Inferior parietal cortex (tissue), 1 donor: ENCODE results near the gene CCHCR1.
"Not testable (repeated sequence)": the region's sequence is repeated elsewhere in the genome, so short reads cannot be mapped to it uniquely, and the experiment has no call there.

Source experiments
- DNase-seq: peaks from one replicate; pipeline ENCODE4 v3.0.0-alpha.2; 2016; ENCODE audit errors: extremely low spot score

Gene CCHCR1

GRCh38 chr6:31157513-31158139 lies at the start of gene CCHCR1:
CCHCR1 (minus strand) TSS chr6:31157802; CDS start chr6:31157600, 202 bp downstream.
- DNase-seq, result no peak

- DNase-seq, result no peak
These were observed 48.0 kb upstream of the CCHCR1 start for GRCh38 chr6:31205638-31206037.

- DNase-seq, result no peak
These were observed 47.1 kb upstream of the CCHCR1 start for GRCh38 chr6:31204751-31205145.

- peak; percentile 22 for DNase-seq
These were observed 45.9 kb upstream of the CCHCR1 start for GRCh38 chr6:31203345-31203979.

DNA sequence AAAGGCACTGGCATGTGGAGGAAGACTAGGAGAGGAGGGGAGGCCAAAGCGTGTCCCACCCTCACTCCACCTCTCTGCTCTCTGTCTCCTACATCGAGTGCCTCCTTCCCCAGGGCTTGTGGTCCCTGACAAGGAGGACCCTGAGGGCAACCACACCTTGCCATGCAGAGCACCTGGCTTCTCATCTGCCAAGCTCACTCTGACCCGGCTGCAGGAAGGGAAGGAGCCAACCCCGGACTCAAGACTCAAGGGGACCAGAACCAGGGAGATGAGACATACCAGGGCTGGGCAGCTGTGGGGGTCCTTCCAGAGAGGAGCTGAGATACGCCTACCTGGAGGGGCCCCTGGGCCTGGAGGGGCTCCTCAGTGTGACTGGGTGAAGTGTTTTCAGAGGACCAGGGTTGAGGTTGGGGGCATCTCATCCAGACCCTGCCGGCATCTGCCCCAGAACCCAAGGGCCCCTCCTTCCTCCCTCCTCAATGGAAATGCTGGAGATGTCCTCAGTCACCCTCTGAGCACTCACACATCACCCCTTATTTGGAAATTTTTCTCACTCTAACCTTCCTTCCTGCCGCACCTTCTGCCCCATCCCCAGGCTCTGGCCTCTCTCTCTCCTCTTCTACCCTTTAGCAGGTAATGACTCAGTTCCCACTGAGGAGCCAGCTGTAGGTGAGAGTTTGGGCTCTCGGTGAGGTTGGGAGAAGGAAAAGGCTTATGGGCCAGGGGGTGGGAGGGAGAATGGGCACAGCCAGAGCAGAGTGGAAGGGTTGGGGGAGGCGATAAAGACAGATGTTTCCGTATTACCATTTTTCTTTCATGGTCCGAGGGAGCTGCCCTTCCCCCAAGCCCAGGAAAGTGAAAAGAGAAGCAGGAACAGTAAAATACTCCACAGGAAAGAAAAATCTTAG lies 44.9 kb upstream of the CCHCR1 start:
- no peak for DNase-seq

DNA sequence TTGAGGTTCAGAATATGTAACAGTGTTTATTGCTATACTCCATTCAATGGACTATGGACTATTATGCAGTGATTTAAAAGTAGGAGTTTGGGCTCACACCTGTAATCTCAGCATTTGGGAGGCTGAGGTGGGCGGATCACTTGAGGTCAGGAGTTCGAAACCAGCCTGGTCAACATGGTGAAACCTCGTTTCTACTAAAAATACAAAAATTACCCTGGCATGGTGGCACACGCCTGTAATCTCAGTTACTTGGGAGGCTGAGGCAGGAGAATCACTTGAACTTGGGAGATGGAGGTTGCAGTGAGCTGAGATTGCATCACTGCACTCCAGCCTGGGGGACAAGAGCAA lies 41.5 kb upstream of the CCHCR1 start:
- not testable (repeated sequence) for DNase-seq

- DNase-seq, result peak; percentile 81
These were observed 40.1 kb upstream of the CCHCR1 start for GRCh38 chr6:31197559-31198305.

DNA sequence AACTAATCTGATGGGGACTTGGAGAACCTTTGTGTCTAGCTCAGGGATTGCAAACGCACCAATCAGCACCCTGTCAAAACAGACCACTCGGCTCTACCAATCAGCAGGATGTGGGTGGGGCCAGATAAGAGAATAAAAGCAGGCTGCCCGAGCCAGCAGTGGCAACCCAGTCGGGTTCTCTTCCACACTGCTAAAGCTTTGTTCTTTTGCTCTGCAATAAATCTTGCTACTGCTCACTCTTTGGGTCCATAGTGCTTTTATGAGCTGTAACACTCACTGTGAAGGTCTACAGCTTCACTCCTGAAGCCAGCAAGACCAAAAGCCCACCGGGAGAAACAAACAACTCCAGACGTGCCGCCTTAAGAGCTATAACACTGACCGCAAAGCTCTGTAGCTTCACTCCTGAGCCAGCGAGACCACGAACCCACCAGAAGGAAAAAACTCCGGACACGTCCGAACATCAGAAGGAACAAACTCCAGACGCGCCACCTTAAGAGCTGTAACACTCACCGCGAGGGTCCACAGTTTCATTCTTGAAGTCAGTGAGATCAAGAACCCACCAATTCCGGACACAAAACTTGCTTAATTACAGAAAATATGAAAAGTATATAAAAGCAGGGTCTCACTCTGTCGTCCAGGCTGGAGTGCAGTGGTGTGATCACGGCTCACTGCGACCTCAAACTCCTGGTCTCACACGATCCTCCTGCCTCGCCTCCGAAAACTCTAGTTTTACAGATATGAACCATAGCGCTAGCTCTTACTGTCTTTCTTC lies 38.8 kb upstream of the CCHCR1 start:
- DNase-seq, result not testable (repeated sequence)

GRCh38 chr6:31195308-31195979 lies 37.8 kb upstream of the CCHCR1 start:
- DNase-seq, result not testable (repeated sequence)

DNA sequence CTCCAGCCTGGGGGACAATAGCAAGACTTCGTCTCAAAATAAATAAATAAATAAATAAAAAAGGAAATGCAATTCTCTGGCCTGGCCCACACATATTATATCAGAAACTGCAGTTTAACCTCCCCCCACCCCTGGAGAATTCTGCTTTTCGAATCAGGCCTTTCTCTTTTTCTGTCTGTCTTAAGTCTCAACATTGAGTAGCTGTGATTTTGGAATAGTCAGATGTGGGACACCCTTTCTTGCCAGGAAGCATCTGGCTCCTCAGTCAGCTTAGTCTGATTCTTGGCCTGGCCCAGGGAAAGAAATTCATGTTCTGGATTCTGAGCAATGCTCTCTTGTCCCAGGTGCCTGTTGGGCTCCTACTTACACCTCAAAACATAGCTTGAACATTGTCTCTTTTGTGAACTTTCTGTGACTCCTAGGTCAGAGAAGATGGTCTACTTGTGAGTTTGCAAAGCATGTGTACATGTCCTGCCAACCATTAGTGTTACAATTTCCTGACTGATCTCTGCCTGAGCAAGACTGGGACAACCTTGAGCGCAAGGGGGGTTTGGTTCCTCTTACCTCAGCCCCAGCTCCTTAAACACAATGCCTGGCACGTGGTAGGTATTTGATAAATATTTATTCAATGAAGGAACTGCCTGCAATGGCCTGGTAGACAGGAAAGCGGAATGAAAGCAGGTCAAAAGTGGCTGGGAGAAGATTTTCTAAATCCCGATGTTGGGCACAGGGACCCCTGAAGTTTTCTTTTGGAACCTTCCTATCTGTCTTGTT lies 36.6 kb upstream of the CCHCR1 start:
- DNase-seq, result no peak

GRCh38 chr6:31193206-31193605 lies 35.6 kb upstream of the CCHCR1 start:
- DNase-seq, result no peak

DNA sequence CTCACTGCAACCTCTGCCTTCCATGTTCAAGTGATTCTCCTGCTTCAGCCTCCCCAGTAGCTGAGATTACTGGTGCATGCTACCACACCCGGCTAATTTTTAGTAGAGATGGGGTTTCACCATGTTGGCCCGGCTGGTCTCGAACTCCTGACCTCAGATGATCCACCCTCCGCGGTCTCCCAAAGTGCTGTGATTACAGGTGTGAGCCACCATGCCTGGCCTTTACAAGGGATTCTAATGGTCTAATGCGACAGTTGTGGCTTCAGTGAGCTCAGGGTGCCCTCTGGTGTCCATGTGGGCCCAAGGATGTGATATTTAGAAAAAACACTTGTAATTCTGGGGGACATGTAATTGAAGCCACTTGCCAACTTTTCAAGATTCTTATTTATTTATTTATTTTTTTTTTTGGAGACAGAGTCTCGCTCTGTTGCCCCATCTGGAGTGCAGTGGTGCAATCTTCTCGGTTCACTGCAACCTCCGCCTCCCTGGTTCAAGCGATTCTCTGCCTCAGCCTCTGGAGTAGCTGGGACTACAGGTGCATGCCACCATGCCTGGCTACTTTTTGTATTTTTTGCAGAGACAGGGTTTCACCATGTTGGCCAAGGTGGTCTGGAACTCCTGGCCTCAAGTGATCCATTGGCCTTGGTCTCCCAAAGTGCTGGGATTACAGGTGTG lies 35.0 kb upstream of the CCHCR1 start:
- peak; percentile 78 for DNase-seq

GRCh38 chr6:31190488-31190887 lies 32.9 kb upstream of the CCHCR1 start:
- DNase-seq, result no peak

- not testable (repeated sequence) for DNase-seq
These were observed 31.6 kb upstream of the CCHCR1 start for GRCh38 chr6:31189223-31189622.

DNA sequence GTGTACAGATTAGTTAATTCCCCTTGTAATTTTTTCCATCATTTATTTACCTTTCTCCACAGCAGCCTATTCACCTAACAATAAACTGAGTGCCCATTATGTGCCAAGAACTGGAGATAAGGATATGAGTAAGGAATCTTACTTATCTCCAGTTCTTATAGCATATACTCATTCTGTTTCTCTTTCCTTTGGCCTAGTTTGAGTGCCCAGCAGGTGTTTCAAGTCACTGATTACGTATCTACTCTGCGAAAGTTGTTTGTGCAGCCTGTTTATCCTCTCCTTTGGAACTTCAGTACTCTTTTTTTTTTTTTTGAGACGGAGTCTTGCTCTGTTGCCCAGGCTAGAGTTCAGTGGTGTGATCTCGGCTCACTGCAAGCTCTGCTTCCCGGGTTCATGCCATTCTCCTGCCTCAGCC lies 30.2 kb upstream of the CCHCR1 start:
- no peak for DNase-seq

DNA sequence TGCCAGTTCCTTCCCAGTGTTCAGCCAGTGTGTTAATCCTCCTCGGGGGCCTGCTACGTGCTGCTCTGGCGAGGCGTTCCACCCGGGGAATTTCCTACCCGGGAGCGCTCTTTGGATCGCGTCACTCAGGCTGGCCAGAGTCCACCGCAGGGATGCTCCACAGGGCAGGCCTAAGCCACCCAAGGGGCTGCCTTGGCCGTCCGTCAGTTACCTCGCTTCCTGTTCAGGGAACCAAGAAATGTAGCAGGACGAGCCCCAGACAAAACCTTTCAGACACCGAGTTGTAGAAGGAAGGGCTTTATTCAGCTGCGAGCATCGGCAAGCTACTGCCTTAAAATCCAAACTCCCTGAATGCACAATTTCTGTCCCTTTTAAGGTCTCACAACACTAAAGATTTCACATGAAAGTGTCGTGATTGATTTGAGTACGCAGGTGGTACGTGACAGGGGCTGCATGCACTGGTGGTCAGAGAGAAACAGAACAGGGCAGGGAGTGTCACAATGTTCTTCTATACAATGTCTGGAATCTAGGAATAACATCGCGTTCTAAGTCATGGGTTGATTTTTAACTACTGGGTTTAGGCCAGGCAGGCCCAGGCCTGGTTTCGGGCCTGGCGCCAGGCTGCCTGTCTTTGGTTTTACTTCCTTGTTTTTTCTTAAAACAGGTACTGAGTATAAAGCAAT lies 28.6 kb upstream of the CCHCR1 start:
- no peak for DNase-seq

DNA sequence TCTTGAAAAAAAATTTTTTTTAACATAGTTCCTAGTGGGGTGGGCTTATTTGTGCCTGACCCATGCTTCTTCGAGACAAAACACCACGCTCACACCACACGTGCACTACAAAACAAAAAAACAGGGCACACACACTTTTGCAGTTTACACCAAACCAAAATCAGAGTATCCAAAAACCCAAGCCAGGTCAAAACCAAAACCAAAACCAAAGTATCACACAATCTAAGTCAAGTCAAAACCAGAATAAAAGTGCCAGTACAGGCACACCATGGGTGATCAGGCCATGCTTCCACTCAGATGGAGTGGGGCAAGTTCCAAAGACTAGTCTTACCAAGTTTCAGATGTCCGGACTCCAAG lies 28.1 kb upstream of the CCHCR1 start:
- DNase-seq, result not testable (repeated sequence)

- not testable (repeated sequence) for DNase-seq
These were observed 26.3 kb upstream of the CCHCR1 start for GRCh38 chr6:31183859-31184258.

DNA sequence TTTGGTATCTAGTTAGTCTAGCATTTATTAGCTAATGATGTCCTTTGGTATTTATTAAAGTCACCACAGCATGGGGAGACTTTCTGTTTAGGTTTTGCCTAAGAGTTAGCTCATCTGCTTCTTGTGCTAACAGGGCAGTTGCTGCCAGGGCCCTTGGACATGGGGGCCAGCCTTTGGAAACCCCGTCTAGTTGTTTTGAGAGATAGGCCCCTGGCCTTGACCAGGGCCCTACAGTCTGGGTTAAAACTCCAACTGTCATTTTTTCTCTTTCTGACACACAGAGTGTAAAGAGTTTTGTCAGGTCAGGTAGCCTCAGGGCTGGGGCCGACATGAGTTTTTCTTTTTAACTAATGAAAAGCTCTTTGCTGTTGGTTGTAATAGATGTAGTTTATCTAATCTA lies 25.7 kb upstream of the CCHCR1 start:
- DNase-seq, result not testable (repeated sequence)
